ENCODE data around the gene RFTN1. TPM values are rescaled to one million over a fixed set of nuclear protein-coding genes. Genes with fewer than 3 reads are reported as not detected.

RFTN1 gene
- polyA plus RNA-seq, 3 donors, result 17.4 to 28.0 (median 27.2) TPM

GRCh38 chr3:16336825-16337224 is 176.7 kb downstream of the RFTN1 start:
- Histone ChIP-seq H3K27me3 (ENCODE audit: control insufficient read depth in 2 of 2, insufficient read depth in 2 of 2, low read length in 2 of 2) (no peaks in the 10 kb centered on the region), H2AFZ (ENCODE audit: insufficient read depth, low read depth, low read length, poor library complexity, severe bottlenecking) (no peak overlapping the region), H3K9me3 (replicated peaks in 1 of 2; ENCODE audit: control insufficient read depth in 1 of 2, insufficient read depth in 1 of 2, low read length in 2 of 2) (peaks cover 0 to 3% of the 10 kb centered on the region in 2 donors), H3K4me3 (replicated peaks in 1 of 3; ENCODE audit: low read depth in 2 of 3, low read length in 3 of 3) (no peak overlapping the region), H3K79me2 (ENCODE audit: insufficient read depth, low read length) (no peaks in the 10 kb centered on the region), H3K4me1 (ENCODE audit: control insufficient read depth in 1 of 2, insufficient read depth in 2 of 2, low read length in 2 of 2) (peaks cover 19 to 20% of the 10 kb centered on the region in 2 donors), H3K9ac (ENCODE audit: insufficient read depth, low read length, poor library complexity, severe bottlenecking) (no peak overlapping the region), H3K36me3 (replicated peaks in 1 of 2; ENCODE audit: control insufficient read depth in 1 of 2, insufficient read depth in 2 of 2, low read length in 2 of 2) (peaks cover 0 to 39% of the 10 kb centered on the region in 2 donors), H3K27ac (ENCODE audit: low read depth in 1 of 2, low read length in 2 of 2) (no peak overlapping the region), H3K4me2 (replicated peaks; ENCODE audit: extremely low read depth, low read length, poor library complexity, severe bottlenecking) (no peak overlapping the region), H4K20me1 (ENCODE audit: insufficient read depth, low read length) (no peaks in the 10 kb centered on the region)
- intact Hi-C loops (cut with micrococcal nuclease), result no loop called here
- 95% methylated on average over 4 of the region's 6 CpGs for WGBS (ENCODE audit: insufficient coverage)
- Mint-ChIP-seq H3K27me3 (ENCODE audit: low read depth in 3 of 3) (no peaks in the 10 kb centered on the region), H3K4me3 (no peak overlapping the region), H3K9me3 (peaks cover 4 to 8% (median 6%) of the 10 kb centered on the region in 7 donors), H3K4me1 (peaks cover 23% of the 10 kb centered on the region), H3K27ac (no peak overlapping the region), H3K36me3 (peaks cover 41 to 44% of the 10 kb centered on the region in 2 donors)
- no peak for TF ChIP-seq CTCF (IDR thresholded peaks at IDR 0.05)
- no peak for DNase-seq

- DNase-seq, result no peak
- 94% methylated on average over 6 of the region's 14 CpGs for WGBS (ENCODE audit: insufficient coverage)
- no peak for TF ChIP-seq CTCF (IDR thresholded peaks at IDR 0.05)
- H3K9me3 ChIP-seq (replicated peaks in 1 of 2; ENCODE audit: control insufficient read depth in 1 of 2, insufficient read depth in 1 of 2, low read length in 2 of 2), result peaks cover 0 to 11% of the 10 kb centered on the region in 2 donors
- Mint-ChIP-seq H3K27me3 (ENCODE audit: low read depth in 3 of 3) (no peaks in the 10 kb centered on the region), H3K9me3 (peaks cover 10 to 14% (median 12%) of the 10 kb centered on the region in 7 donors), H3K27ac (peak overlapping the region in 1 of 7 donors; percentile 59), H3K36me3 (peaks cover 47 to 51% of the 10 kb centered on the region in 2 donors), H3K4me1 (peaks cover 23% of the 10 kb centered on the region), H3K4me3 (no peak overlapping the region)
- no peak overlapping the region for H3K9ac ChIP-seq (ENCODE audit: insufficient read depth, low read length, poor library complexity, severe bottlenecking)
- intact Hi-C loops (cut with micrococcal nuclease), result no loop called here
- H2AFZ ChIP-seq (ENCODE audit: insufficient read depth, low read depth, low read length, poor library complexity, severe bottlenecking), result no peak overlapping the region
- H3K4me3 ChIP-seq (replicated peaks in 1 of 3; ENCODE audit: low read depth in 2 of 3, low read length in 3 of 3), result no peak overlapping the region
- H3K36me3 ChIP-seq (replicated peaks in 1 of 2; ENCODE audit: control insufficient read depth in 1 of 2, insufficient read depth in 2 of 2, low read length in 2 of 2), result peaks cover 0 to 47% of the 10 kb centered on the region in 2 donors
- no peaks in the 10 kb centered on the region for H3K79me2 ChIP-seq (ENCODE audit: insufficient read depth, low read length)
- H3K27ac ChIP-seq (ENCODE audit: low read depth in 1 of 2, low read length in 2 of 2), result no peak overlapping the region
- H3K4me1 ChIP-seq (ENCODE audit: control insufficient read depth in 1 of 2, insufficient read depth in 2 of 2, low read length in 2 of 2), result peaks cover 19 to 20% of the 10 kb centered on the region in 2 donors
- no peaks in the 10 kb centered on the region for H3K27me3 ChIP-seq (ENCODE audit: control insufficient read depth in 2 of 2, insufficient read depth in 2 of 2, low read length in 2 of 2)
- H4K20me1 ChIP-seq (ENCODE audit: insufficient read depth, low read length), result no peaks in the 10 kb centered on the region
- H3K4me2 ChIP-seq (replicated peaks; ENCODE audit: extremely low read depth, low read length, poor library complexity, severe bottlenecking), result no peak overlapping the region
These were observed 177.5 kb downstream of the RFTN1 start for GRCh38 chr3:16335772-16336645.
